ENCODE data around the gene DISP3. TPM values are rescaled to one million over a fixed set of nuclear protein-coding genes. Genes with fewer than 3 reads are reported as not detected.

DISP3 gene
- total RNA-seq, 2 experiments from 2014 or later: 0.63 to 0.65 TPM

- H3K4me1 Mint-ChIP-seq (ENCODE audit: low read depth): no peaks in the 10 kb centered on the region
- ChIA-PET POLR2A (no interaction called here), CTCF (no interaction called here)
- intact Hi-C loops (cut with micrococcal nuclease): no loop called here
- H3K36me3 Mint-ChIP-seq (ENCODE audit: low read depth): no peaks in the 10 kb centered on the region
- DNase-seq (no peak), ATAC-seq (no peak)
- no peak overlapping the region for H3K27ac Mint-ChIP-seq
- no peaks in the 10 kb centered on the region for H3K27me3 Mint-ChIP-seq
- no peak for TF ChIP-seq CTCF (IDR thresholded peaks at IDR 0.05)
- no peak overlapping the region for H3K4me3 Mint-ChIP-seq
- no peaks in the 10 kb centered on the region for H3K9me3 Mint-ChIP-seq
These were observed 45.7 kb downstream of the DISP3 start for GRCh38 chr1:11524465-11525150.

DNA sequence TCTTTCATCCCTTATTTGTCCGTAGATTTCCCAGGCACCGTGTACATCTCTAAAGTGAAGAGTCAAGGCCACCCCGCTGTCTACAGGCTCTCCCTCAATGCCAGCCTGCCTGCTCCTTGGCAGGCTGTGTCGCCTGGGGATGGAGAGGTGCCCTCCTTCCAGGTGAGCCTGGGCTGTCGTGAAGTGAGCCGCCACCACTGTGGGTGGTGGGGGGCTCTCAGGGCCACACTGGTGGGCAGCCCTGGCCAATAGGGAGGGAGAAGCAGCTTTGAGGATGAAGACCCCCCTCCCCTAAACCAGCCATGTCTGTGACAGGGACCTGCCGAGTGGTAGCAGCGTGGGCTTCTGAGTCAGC is 46.2 kb downstream of the DISP3 start:
- no peak for TF ChIP-seq CTCF (IDR thresholded peaks at IDR 0.05)
- no peak overlapping the region for H3K27ac Mint-ChIP-seq
- no peaks in the 10 kb centered on the region for H3K4me1 Mint-ChIP-seq (ENCODE audit: low read depth)
- ATAC-seq (no peak), DNase-seq (no peak)
- H3K27me3 Mint-ChIP-seq: no peaks in the 10 kb centered on the region
- H3K4me3 Mint-ChIP-seq: no peak overlapping the region
- H3K36me3 Mint-ChIP-seq (ENCODE audit: low read depth): no peaks in the 10 kb centered on the region
- POLR2A ChIA-PET: no interaction called here
- CTCF ChIA-PET: no interaction called here
- no peaks in the 10 kb centered on the region for H3K9me3 Mint-ChIP-seq
- intact Hi-C loops (cut with micrococcal nuclease): no loop called here

DNA sequence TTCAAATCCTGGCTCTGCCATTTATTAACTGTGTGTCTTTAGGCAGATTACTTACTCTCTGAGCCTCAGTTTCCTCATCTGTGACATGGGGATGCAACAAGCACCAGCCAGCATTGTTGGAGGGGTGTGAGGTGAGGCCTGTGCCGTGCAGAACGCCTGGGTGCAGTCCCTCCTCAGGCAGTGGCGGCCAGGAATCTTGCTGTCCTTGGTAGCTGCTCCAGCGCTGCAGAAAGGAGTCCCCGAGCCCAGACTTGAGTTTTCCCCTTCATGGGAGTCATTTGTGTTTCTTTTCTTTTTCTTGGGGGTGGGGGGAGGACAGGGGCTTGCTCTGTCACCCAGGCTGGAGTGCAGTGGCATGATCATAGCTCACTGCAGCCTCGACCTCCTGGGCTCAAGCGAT is 46.6 kb downstream of the DISP3 start:
- no peak for ATAC-seq
- H3K9me3 Mint-ChIP-seq: no peaks in the 10 kb centered on the region
- H3K36me3 Mint-ChIP-seq (ENCODE audit: low read depth): no peaks in the 10 kb centered on the region
- no peaks in the 10 kb centered on the region for H3K27me3 Mint-ChIP-seq
- H3K4me3 Mint-ChIP-seq: no peak overlapping the region
- ChIA-PET POLR2A (interaction anchor here (0.6 kb wide), 1 partner anchor 159 kb away, joined by 3 read pairs; no protein-coding TSS in a partner anchor), CTCF (no interaction called here)
- no peak overlapping the region for H3K27ac Mint-ChIP-seq
- intact Hi-C loops (cut with micrococcal nuclease): no loop called here
- H3K4me1 Mint-ChIP-seq (ENCODE audit: low read depth): no peaks in the 10 kb centered on the region
- DNase-seq: no peak
- no peak for TF ChIP-seq CTCF (IDR thresholded peaks at IDR 0.05)

GRCh38 chr1:11526071-11526895 is 47.3 kb downstream of the DISP3 start:
- CTCF ChIA-PET: no interaction called here
- H3K4me3 Mint-ChIP-seq: no peak overlapping the region
- TF ChIP-seq CTCF (IDR thresholded peaks at IDR 0.05): no peak
- POLR2A ChIA-PET: interaction anchor here (0.6 kb wide), 1 partner anchor 159 kb away, joined by 3 read pairs; no protein-coding TSS in a partner anchor
- no peaks in the 10 kb centered on the region for H3K36me3 Mint-ChIP-seq (ENCODE audit: low read depth)
- no peaks in the 10 kb centered on the region for H3K4me1 Mint-ChIP-seq (ENCODE audit: low read depth)
- no peaks in the 10 kb centered on the region for H3K27me3 Mint-ChIP-seq
- ATAC-seq (no peak), DNase-seq (no peak)
- intact Hi-C loops (cut with micrococcal nuclease): no loop called here
- H3K27ac Mint-ChIP-seq: no peak overlapping the region
- no peaks in the 10 kb centered on the region for H3K9me3 Mint-ChIP-seq
